Muscle layer of duodenum (tissue), 2 donors: Measurements from ENCODE around the gene MON1A.
A peak's percentile ranks its signal among the peaks of the same experiment; 100 is the strongest.

Source experiments
- H3K27ac ChIP-seq: one replicate; pipeline ENCODE4 v1.7.0; 2013; ENCODE audit warnings: mild to moderate bottlenecking, low read length
- H3K27me3 ChIP-seq: one replicate; pipeline ENCODE4 v1.7.0; 2013; ENCODE audit warnings: low read depth, mild to moderate bottlenecking, control low read depth, low read length
- H3K36me3 ChIP-seq, 2 donors: one replicate each; pipeline ENCODE4 v1.7.0; 2013; ENCODE audit warnings: low read length in 2 of 2, control low read depth in 1 of 2, mild to moderate bottlenecking in 1 of 2; ENCODE audit not compliant: insufficient read depth in 2 of 2, control insufficient read depth in 1 of 2
- H3K4me1 ChIP-seq, 2 donors: one replicate each; pipeline ENCODE4 v1.7.0; 2013; ENCODE audit warnings: low read length in 2 of 2, mild to moderate bottlenecking in 2 of 2, control low read depth in 1 of 2, moderate library complexity in 1 of 2; ENCODE audit not compliant: insufficient read depth in 2 of 2, control insufficient read depth in 1 of 2
- H3K4me3 ChIP-seq, 2 donors: one replicate each; pipeline ENCODE4 v1.7.0; 2013; ENCODE audit warnings: low read length in 2 of 2, low read depth in 1 of 2, mild to moderate bottlenecking in 1 of 2
- H3K9me3 ChIP-seq, 2 donors: one replicate each; pipeline ENCODE4 v1.7.0; 2013; ENCODE audit warnings: low read length in 2 of 2, control low read depth in 1 of 2, mild to moderate bottlenecking in 1 of 2; ENCODE audit not compliant: control insufficient read depth in 1 of 2
- donor health status: healthy.

Gene MON1A

GRCh38 chr3:49868862-49869466 lies 60.6 kb downstream of the MON1A start:
- Histone ChIP-seq H3K36me3 (no peaks in the 10 kb centered on the region), H3K4me1 (peaks cover 0 to 16% of the 10 kb centered on the region in 2 donors), H3K4me3 (peak overlapping the region in 1 of 2 donors; percentile 53), H3K27me3 (peaks cover 27% of the 10 kb centered on the region), H3K9me3 (no peaks in the 10 kb centered on the region), H3K27ac (no peak overlapping the region)

- Histone ChIP-seq H3K4me1 (peaks cover 0 to 16% of the 10 kb centered on the region in 2 donors), H3K36me3 (no peaks in the 10 kb centered on the region), H3K4me3 (no peak overlapping the region), H3K27ac (no peak overlapping the region), H3K9me3 (no peaks in the 10 kb centered on the region), H3K27me3 (peaks cover 27% of the 10 kb centered on the region)
Observed at GRCh38 chr3:49867871-49868321, 61.7 kb downstream of the MON1A start.

- Histone ChIP-seq H3K4me1 (peaks cover 0 to 16% of the 10 kb centered on the region in 2 donors), H3K36me3 (no peaks in the 10 kb centered on the region), H3K27me3 (peaks cover 27% of the 10 kb centered on the region), H3K27ac (no peak overlapping the region), H3K4me3 (no peak overlapping the region), H3K9me3 (no peaks in the 10 kb centered on the region)
Observed at GRCh38 chr3:49867400-49867799, 62.2 kb downstream of the MON1A start.

GRCh38 chr3:49865198-49865784 lies 64.3 kb downstream of the MON1A start:
- Histone ChIP-seq H3K27me3 (peaks cover 24% of the 10 kb centered on the region), H3K9me3 (no peaks in the 10 kb centered on the region), H3K27ac (no peak overlapping the region), H3K4me1 (peaks cover 0 to 16% of the 10 kb centered on the region in 2 donors), H3K4me3 (no peak overlapping the region), H3K36me3 (no peaks in the 10 kb centered on the region)

GRCh38 chr3:49864505-49864904 lies 65.1 kb downstream of the MON1A start:
- Histone ChIP-seq H3K4me3 (no peak overlapping the region), H3K9me3 (no peaks in the 10 kb centered on the region), H3K36me3 (no peaks in the 10 kb centered on the region), H3K4me1 (peaks cover 0 to 8% of the 10 kb centered on the region in 2 donors), H3K27me3 (peaks cover 18% of the 10 kb centered on the region), H3K27ac (no peak overlapping the region)

- no peaks in the 10 kb centered on the region for H3K36me3 ChIP-seq
- no peaks in the 10 kb centered on the region for H3K27me3 ChIP-seq
- H3K27ac ChIP-seq: no peak overlapping the region
- H3K9me3 ChIP-seq: no peaks in the 10 kb centered on the region
- H3K4me1 ChIP-seq: peaks cover 0 to 13% of the 10 kb centered on the region in 2 donors
- H3K4me3 ChIP-seq: no peak overlapping the region
Observed at GRCh38 chr3:49859576-49860305, 69.9 kb downstream of the MON1A start.
